ENCODE measurements around the gene DNAL1. TPM values are rescaled to one million over a fixed set of nuclear protein-coding genes. Genes with fewer than 3 reads are reported as not detected.
A peak's percentile ranks its signal among the peaks of the same experiment; 100 is the strongest.

The DNAL1 gene
- total RNA-seq, 1 experiment from 2014 or later: 12.2 TPM

DNA sequence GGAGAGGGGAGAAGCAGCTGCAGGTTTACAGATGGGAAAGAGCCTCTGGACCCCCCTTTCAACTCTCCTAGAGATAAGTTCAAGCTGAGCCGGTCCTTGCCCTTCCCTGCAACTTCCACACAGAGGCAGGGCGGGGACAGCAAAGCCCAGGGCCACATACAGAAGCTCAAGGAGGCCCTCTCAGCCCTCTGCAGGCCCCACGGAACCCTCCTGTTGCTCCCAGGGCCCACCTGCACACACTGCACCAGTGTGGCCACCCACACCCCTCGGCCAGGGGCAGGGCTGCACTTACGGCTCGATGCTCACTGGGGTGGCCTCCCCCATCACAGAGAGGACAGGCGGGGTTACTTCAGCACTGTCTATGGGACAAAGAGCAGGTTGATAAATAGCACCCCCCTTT is 82.4 kb downstream of the DNAL1 start:
- H3K36me3 ChIP-seq (ENCODE audit: control insufficient read depth, insufficient read depth, low read length): peaks cover 12% of the 10 kb centered on the region
- Mint-ChIP-seq H3K27ac (ENCODE audit: unreplicated experiment) (no peak overlapping the region), H3K27me3 (ENCODE audit: insufficient read depth, unreplicated experiment) (no peaks in the 10 kb centered on the region), H3K9me3 (ENCODE audit: unreplicated experiment) (no peaks in the 10 kb centered on the region), H3K4me3 (ENCODE audit: unreplicated experiment) (no peak overlapping the region), H3K4me1 (ENCODE audit: low read depth, unreplicated experiment) (peaks cover 5% of the 10 kb centered on the region), H3K36me3 (ENCODE audit: insufficient read depth, unreplicated experiment) (peaks cover 79% of the 10 kb centered on the region)
- intact Hi-C loops (cut with micrococcal nuclease; ENCODE audit: unreplicated experiment): no loop called here
- ChIA-PET POLR2A (no interaction called here), CTCF (interaction anchor here (0.8 to 2.2 kb wide), 5 partner anchors 32 to 219 kb away, joined by 3 to 68 read pairs (median 8); a partner anchor contains a TSS)
- H3K27me3 ChIP-seq (replicated peaks; ENCODE audit: control insufficient read depth, insufficient read depth, low read length): no peaks in the 10 kb centered on the region
- H3K4me3 ChIP-seq (ENCODE audit: low read depth, low read length): no peak overlapping the region
- no peaks in the 10 kb centered on the region for H3K9me3 ChIP-seq
- no TSS peak for BruUV-seq (replicated peaks)
- TF ChIP-seq, protein P1, sequence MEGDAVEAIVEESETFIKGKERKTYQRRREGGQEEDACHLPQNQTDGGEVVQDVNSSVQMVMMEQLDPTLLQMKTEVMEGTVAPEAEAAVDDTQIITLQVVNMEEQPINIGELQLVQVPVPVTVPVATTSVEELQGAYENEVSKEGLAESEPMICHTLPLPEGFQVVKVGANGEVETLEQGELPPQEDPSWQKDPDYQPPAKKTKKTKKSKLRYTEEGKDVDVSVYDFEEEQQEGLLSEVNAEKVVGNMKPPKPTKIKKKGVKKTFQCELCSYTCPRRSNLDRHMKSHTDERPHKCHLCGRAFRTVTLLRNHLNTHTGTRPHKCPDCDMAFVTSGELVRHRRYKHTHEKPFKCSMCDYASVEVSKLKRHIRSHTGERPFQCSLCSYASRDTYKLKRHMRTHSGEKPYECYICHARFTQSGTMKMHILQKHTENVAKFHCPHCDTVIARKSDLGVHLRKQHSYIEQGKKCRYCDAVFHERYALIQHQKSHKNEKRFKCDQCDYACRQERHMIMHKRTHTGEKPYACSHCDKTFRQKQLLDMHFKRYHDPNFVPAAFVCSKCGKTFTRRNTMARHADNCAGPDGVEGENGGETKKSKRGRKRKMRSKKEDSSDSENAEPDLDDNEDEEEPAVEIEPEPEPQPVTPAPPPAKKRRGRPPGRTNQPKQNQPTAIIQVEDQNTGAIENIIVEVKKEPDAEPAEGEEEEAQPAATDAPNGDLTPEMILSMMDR (IDR thresholded peaks at IDR 0.05; ENCODE audit: insufficient read depth in 1 of 2, low read depth in 1 of 2, low read length in 1 of 2, severe bottlenecking in 1 of 2, unreplicated experiment in 1 of 2): no peak
- H3K4me1 ChIP-seq: peaks cover 21% of the 10 kb centered on the region
- no peak for DNase-seq

DNA sequence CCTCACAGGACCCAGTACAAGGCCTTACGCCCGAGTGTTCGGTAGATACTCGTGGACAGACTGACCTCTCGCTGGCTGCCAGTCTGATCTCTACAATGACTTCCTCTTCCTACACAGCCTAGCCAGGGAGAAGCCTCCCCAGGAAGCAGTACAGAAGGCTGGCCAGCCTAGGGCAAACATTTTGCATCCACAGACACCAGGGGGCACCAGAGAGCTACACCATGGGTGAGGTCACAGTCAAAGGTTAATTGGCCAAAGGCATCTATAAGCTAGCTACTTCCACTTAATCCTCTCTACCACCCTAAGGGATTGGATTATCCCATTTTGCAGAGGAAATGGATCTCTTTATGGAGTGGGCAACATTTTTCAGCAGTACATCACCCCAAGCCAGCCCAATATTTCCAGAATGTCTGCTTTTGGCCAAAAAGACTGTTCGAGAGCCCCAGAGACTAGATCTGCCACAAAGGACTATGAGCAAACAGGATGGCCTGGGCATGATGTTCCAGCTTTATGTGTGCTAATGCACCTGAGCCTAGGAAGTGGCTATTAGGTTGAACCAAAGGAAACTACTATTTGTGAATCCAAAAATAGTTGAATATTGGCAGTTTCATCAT is 84.0 kb downstream of the DNAL1 start:
- H3K27me3 Mint-ChIP-seq (ENCODE audit: insufficient read depth, unreplicated experiment): no peaks in the 10 kb centered on the region
- Histone ChIP-seq H3K36me3 (ENCODE audit: control insufficient read depth, insufficient read depth, low read length) (peaks cover 10% of the 10 kb centered on the region), H3K4me1 (peaks cover 21% of the 10 kb centered on the region), H3K4me3 (ENCODE audit: low read depth, low read length) (no peak overlapping the region), H3K9me3 (no peaks in the 10 kb centered on the region), H3K27me3 (replicated peaks; ENCODE audit: control insufficient read depth, insufficient read depth, low read length) (no peaks in the 10 kb centered on the region)
- CTCF ChIA-PET: interaction anchor here (0.6 to 2.2 kb wide), 24 partner anchors 9 to 158 kb away, joined by 3 to 68 read pairs (median 6); partner anchors contain the start of genes PNMA1, PTGR2 and ZNF410
- H3K4me3 Mint-ChIP-seq (ENCODE audit: unreplicated experiment): no peak overlapping the region
- peaks cover 69% of the 10 kb centered on the region for H3K36me3 Mint-ChIP-seq (ENCODE audit: insufficient read depth, unreplicated experiment)
- no TSS peak for BruUV-seq (replicated peaks)
- intact Hi-C loops (cut with micrococcal nuclease; ENCODE audit: unreplicated experiment): loop anchor here (1.0 kb wide), 4 partner anchors 29 to 309 kb away; no protein-coding TSS in a partner anchor
- peak overlapping the region; percentile 60 for H3K27ac Mint-ChIP-seq (ENCODE audit: unreplicated experiment)
- H3K4me1 Mint-ChIP-seq (ENCODE audit: low read depth, unreplicated experiment): peaks cover 5% of the 10 kb centered on the region
- no peaks in the 10 kb centered on the region for H3K9me3 Mint-ChIP-seq (ENCODE audit: unreplicated experiment)
- peak; percentile 80 to 90 for DNase-seq
- TF ChIP-seq, protein P1 (IDR thresholded peaks at IDR 0.05; ENCODE audit: insufficient read depth in 1 of 2, low read depth in 1 of 2, low read length in 1 of 2, severe bottlenecking in 1 of 2, unreplicated experiment in 1 of 2): peak; percentile 91 to 95
- POLR2A ChIA-PET: interaction anchor here (0.5 to 1.1 kb wide), 3 partner anchors 17 to 31 kb away, joined by 3 to 6 read pairs (median 4); a partner anchor contains a TSS

DNA sequence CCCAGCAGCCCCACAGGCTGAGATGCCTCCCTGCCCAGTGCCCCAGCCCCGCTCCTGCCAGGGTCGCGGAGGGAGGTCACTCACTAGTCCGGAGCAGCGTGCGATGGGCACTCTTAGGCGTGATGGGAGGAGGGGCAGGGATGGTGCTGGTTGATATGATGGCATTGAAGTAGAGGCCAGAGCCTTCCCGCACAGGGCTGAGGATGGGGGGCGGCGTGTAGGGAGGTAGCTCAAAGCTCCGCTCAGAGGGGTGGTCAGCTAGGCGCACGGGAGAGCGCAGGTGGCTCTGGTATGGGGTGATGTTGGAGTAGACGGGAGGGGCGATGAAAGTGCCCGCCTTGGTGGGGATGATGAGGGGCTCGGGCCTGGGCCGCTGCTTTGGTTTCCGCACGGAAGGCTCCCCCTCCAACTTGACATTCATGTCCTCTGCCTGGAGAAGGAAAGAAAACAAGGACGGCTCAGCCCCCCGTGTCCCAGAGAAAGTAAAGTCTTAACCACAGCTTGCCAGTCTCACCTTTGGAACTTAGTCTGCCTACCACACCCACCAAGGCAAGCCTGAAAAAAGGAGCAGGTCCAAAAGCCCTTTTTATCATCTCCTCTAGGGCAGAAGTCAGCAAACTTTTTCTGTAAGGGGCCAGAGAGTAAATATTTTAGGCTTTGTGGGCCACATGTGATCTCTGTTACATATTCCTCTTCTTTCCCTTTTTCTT is 84.9 kb downstream of the DNAL1 start:
- H3K9me3 Mint-ChIP-seq (ENCODE audit: unreplicated experiment): no peaks in the 10 kb centered on the region
- POLR2A ChIA-PET: no interaction called here
- no peaks in the 10 kb centered on the region for H3K27me3 ChIP-seq (replicated peaks; ENCODE audit: control insufficient read depth, insufficient read depth, low read length)
- CTCF ChIA-PET: interaction anchor here (0.8 to 2.2 kb wide), 10 partner anchors 12 to 122 kb away, joined by 4 to 68 read pairs (median 11); partner anchors contain the start of gene PTGR2
- no peak overlapping the region for H3K27ac Mint-ChIP-seq (ENCODE audit: unreplicated experiment)
- no peak for DNase-seq
- peaks cover 5% of the 10 kb centered on the region for H3K4me1 Mint-ChIP-seq (ENCODE audit: low read depth, unreplicated experiment)
- peaks cover 67% of the 10 kb centered on the region for H3K36me3 Mint-ChIP-seq (ENCODE audit: insufficient read depth, unreplicated experiment)
- H3K4me3 ChIP-seq (ENCODE audit: low read depth, low read length): no peak overlapping the region
- TF ChIP-seq, protein P1 (IDR thresholded peaks at IDR 0.05; ENCODE audit: insufficient read depth in 1 of 2, low read depth in 1 of 2, low read length in 1 of 2, severe bottlenecking in 1 of 2, unreplicated experiment in 1 of 2): no peak
- no TSS peak for BruUV-seq (replicated peaks)
- H3K36me3 ChIP-seq (ENCODE audit: control insufficient read depth, insufficient read depth, low read length): peaks cover 6% of the 10 kb centered on the region
- H3K4me1 ChIP-seq: peaks cover 21% of the 10 kb centered on the region
- no peaks in the 10 kb centered on the region for H3K9me3 ChIP-seq
- no peaks in the 10 kb centered on the region for H3K27me3 Mint-ChIP-seq (ENCODE audit: insufficient read depth, unreplicated experiment)
- intact Hi-C loops (cut with micrococcal nuclease; ENCODE audit: unreplicated experiment): no loop called here
- H3K4me3 Mint-ChIP-seq (ENCODE audit: unreplicated experiment): no peak overlapping the region
